ENCODE measurements around the gene CEP250.
"Not testable (repeated sequence)": the region's sequence is repeated elsewhere in the genome, so short reads cannot be mapped to it uniquely, and the experiment has no call there.

The CEP250 gene

DNA sequence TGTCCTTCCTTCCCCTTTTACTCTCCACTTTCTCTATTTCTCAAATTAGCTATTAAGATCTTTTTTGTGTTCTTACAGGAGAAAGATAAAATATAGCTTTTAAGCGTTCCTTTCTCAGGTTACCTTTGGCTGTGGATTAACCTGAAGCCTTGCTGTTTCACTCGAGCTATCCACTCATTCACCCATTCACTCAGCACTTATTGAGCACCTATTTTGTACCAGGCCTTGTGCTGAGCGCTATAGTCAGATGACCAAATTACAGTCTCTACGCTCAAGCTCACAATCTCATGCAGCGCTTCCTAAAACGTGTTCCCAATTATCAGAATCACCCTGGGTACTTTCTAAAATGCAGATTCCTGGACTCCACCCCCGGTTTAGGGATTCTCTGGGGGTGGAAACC is 1.8 kb upstream of the CEP250 start:
- ChIA-PET CTCF (no interaction called here), POLR2A (interaction anchor here (3.1 kb wide), 1 partner anchor 9 kb away, joined by 29 read pairs; no protein-coding TSS in a partner anchor)
- no peak for DNase-seq (ENCODE audit: extremely low spot score)
- TF ChIP-seq SUZ12 (IDR thresholded peaks at IDR 0.05), result no peak
- TF ChIP-seq HDGF (IDR thresholded peaks at IDR 0.05; ENCODE audit: borderline replicate concordance), result no peak

DNA sequence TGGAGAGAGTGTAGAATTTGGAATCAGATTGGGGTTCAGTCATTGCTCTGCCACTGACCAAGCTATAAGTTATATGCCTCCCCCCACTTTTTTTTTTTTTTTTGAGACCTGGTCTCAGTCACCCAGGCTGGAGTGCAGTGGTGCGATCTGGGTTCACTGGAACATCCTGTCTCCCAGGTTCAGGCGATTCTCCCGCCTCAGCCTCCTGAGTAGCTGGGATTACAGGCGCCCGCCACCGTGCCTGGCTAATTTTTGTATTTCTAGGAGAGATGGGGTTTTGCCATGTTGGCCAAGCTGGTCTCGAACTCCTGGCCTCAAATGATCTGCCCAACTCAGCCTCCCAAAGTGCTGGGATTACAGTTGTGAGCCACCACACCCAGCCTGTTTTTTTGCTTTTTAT is 1.3 kb downstream of the CEP250 start:
- POLR2A ChIA-PET, result interaction anchor here (0.6 to 4.5 kb wide), 6 partner anchors 10 to 504 kb away, joined by 3 to 46 read pairs (median 6); partner anchors contain the start of gene RBM39
- DNase-seq (ENCODE audit: extremely low spot score), result not testable (repeated sequence)
- CTCF ChIA-PET, result interaction anchor here (0.6 to 2.3 kb wide), 2 partner anchors 9 to 159 kb away, joined by 3 to 10 read pairs; no protein-coding TSS in a partner anchor

DNA sequence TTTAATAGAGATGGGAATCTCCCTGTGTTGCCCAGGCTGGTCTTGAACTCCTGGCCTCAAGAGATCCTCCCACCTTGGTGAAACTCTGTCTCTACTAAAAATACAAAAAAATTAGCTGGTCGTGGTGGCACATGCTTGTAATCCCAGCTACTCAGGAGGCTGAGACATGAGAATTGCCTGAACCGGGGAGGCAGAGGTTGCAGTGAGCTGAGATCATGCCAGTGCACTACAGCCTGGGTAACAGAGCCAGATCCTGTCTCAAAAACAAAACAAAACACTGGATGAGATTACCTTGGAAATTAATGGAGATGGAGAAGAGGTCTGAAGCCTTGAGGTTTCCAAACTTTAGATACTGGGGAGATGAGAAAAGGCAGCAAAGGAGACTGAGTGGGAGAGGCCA is 2.1 kb downstream of the CEP250 start:
- DNase-seq (ENCODE audit: extremely low spot score), result not testable (repeated sequence)
- POLR2A ChIA-PET, result interaction anchor here (0.6 to 4.5 kb wide), 3 partner anchors 9 to 503 kb away, joined by 3 to 46 read pairs (median 4); no protein-coding TSS in a partner anchor
- CTCF ChIA-PET, result interaction anchor here (0.6 to 2.3 kb wide), 2 partner anchors 10 to 160 kb away, joined by 3 to 10 read pairs; no protein-coding TSS in a partner anchor

DNA sequence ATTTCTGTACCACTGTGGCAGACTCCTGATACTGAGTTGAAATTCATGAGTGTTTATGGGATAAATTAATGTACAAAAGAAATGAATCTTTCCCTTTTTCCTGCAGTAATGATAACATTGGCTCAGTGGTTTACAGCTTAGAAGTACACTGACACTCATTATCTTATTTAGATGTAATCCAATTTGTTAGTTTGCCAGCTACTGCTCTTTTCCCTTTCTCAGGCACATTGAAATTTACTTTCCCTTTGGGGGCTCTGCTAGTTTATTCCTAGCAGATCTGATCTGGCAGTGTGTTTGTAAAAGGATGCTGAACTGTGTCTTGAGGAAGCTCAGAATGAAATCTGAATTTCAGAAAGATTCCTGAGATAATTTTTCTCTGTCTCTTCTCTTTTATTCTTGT is 3.0 kb downstream of the CEP250 start:
- TF ChIP-seq CTBP1 (IDR thresholded peaks at IDR 0.05; ENCODE audit: borderline replicate concordance) (no peak), ELF4 (IDR thresholded peaks at IDR 0.05) (no peak), L3MBTL2 (conservative IDR thresholded peaks at IDR 0.05) (no peak), NFRKB (IDR thresholded peaks at IDR 0.05) (no peak), FOXM1 (IDR thresholded peaks at IDR 0.05; ENCODE audit: borderline replicate concordance) (no peak), ARNT (IDR thresholded peaks at IDR 0.05) (no peak), BHLHE40 (IDR thresholded peaks at IDR 0.05; ENCODE audit: borderline replicate concordance) (no peak)
- ChIA-PET CTCF (interaction anchor here (0.7 to 2.3 kb wide), 2 partner anchors 11 to 13 kb away, joined by 3 to 10 read pairs; no protein-coding TSS in a partner anchor), POLR2A (interaction anchor here (1.1 to 4.5 kb wide), 2 partner anchors 9 to 284 kb away, joined by 3 to 46 read pairs; no protein-coding TSS in a partner anchor)
- DNase-seq (ENCODE audit: extremely low spot score), result no peak

DNA sequence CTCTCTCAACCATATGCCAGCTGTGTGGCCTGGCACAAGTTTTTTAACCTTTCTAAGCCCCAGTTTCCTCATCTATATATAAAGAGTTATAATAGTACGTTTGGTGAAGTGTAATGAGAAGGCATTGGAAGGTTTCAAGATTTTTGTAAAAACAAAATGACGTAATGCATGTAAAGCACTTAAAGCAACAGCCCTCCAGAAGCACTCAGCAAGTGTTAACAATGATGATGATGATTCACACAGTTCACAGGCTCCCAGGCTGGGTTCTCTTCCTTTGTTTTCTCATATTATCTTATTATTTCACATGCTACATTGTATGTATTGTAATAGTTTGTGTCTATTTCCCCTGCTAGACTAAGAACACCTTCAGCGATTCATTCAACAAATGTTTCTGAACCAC is 6.2 kb downstream of the CEP250 start:
- no peak for TF ChIP-seq ZNF384 (IDR thresholded peaks at IDR 0.05)
- TF ChIP-seq LEF1 (IDR thresholded peaks at IDR 0.05; ENCODE audit: borderline replicate concordance), result no peak
- TF ChIP-seq ARNT (IDR thresholded peaks at IDR 0.05), result no peak
- no peak for TF ChIP-seq FOXA1 (IDR thresholded peaks at IDR 0.05)
- TF ChIP-seq BHLHE40 (IDR thresholded peaks at IDR 0.05; ENCODE audit: borderline replicate concordance), result no peak
- POLR2A ChIA-PET, result no interaction called here
- DNase-seq (ENCODE audit: extremely low spot score), result no peak
- CTCF ChIA-PET, result no interaction called here

DNA sequence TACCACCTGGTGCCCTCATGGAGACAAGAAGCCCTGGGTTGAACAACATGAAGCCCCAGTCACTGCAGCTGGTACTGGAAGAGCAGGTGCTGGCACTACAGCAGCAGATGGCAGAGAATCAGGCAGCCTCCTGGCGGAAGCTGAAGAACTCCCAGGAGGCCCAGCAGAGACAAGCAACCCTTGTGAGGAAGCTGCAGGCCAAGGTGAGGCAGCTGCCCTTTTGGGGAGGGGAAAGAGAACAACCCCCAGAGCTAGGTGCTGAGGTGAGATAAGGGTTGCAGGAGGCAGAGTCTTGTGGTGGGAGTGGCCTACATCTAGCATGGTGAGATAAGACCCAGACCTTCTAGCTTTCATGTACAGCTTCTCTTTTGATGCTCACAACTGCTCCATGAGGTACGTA is 7.0 kb downstream of the CEP250 start:
- POLR2A ChIA-PET, result interaction anchor here (1.0 kb wide), 1 partner anchor 153 kb away, joined by 3 read pairs; the partner anchor contains the start of gene SPAG4
- TF ChIP-seq HDGF (IDR thresholded peaks at IDR 0.05; ENCODE audit: borderline replicate concordance), result no peak
- TF ChIP-seq L3MBTL2 (conservative IDR thresholded peaks at IDR 0.05), result no peak
- no peak for TF ChIP-seq BHLHE40 (IDR thresholded peaks at IDR 0.05; ENCODE audit: borderline replicate concordance)
- no peak for TF ChIP-seq ARNT (IDR thresholded peaks at IDR 0.05)
- no peak for TF ChIP-seq CTBP1 (IDR thresholded peaks at IDR 0.05; ENCODE audit: borderline replicate concordance)
- CTCF ChIA-PET, result interaction anchor here (0.5 to 1.4 kb wide), 3 partner anchors 23 to 179 kb away, joined by 3 to 4 read pairs (median 3); no protein-coding TSS in a partner anchor
- DNase-seq (ENCODE audit: extremely low spot score), result no peak

DNA sequence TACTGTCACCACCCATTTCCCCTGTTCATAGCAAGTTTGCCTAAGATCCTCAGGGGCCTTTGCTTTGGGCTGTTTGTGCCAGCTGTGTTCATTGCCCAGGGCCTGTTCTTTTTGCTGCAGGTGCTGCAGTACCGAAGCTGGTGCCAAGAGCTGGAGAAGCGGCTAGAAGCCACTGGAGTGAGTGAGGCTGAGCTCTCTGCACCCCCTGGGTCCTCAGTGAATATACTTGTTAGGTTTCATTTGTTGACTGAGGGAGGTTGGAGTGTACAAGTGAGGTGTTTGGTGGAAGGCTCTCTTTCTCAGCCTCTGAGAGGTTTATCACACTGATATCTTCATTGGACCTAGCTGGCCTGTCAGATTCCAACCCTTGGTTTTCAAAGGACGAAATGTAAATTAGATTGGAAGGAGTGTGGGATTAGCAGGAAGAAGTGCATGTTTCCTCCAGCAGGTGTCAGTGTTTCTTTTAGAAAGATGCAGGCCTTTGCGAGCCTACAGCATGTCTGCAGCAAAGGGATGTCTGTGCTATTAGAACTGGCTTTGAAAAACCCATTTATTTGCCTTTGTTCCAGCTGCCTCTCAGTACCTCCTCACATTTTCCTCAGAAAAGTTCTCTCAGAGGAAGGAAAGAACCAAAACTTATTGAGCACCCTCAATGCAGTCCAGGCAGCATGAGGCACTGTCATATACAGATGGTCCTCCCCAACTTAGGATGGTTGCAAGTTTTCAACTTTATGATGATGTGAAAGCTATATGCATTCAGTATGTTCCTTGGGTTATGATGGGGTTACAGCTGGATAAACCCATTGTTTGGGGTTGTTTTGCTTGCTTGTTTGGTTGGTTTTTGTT is 8.3 kb downstream of the CEP250 start:
- CTCF ChIA-PET, result interaction anchor here (0.7 to 1.7 kb wide), 6 partner anchors 9 to 675 kb away, joined by 3 to 4 read pairs (median 3); partner anchors contain the start of gene CEP250
- TF ChIP-seq L3MBTL2 (conservative IDR thresholded peaks at IDR 0.05) (no peak), NFRKB (IDR thresholded peaks at IDR 0.05) (no peak), FOXA1 (IDR thresholded peaks at IDR 0.05) (no peak), BHLHE40 (IDR thresholded peaks at IDR 0.05; ENCODE audit: borderline replicate concordance) (no peak), SUZ12 (IDR thresholded peaks at IDR 0.05) (no peak), LEF1 (IDR thresholded peaks at IDR 0.05; ENCODE audit: borderline replicate concordance) (no peak)
- peak; percentile 67 for DNase-seq (ENCODE audit: extremely low spot score)
- POLR2A ChIA-PET, result interaction anchor here (1.9 kb wide), 1 partner anchor 8 kb away, joined by 9 read pairs; the partner anchor contains the start of gene CEP250

DNA sequence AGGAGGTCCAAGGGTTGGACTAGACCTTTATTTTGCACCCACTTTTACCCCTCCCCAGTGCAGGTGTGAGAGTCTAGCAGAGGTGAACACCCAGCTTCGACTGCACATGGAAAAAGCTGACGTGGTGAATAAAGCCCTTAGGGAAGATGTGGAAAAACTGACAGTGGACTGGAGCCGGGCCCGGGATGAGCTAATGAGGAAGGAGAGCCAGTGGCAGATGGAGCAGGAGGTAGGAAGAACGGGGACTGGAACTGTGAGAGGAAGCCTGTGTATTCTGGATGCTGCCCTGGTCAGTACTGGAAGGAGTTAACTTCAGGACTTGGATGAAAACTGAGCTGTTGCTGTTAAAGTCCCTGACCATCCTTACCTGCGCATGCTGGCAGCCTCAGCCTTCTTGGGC is 10.6 kb downstream of the CEP250 start:
- no peak for DNase-seq (ENCODE audit: extremely low spot score)
- ChIA-PET CTCF (interaction anchor here (0.8 kb wide), 1 partner anchor 10 kb away, joined by 3 read pairs; the partner anchor contains the start of gene CEP250), POLR2A (interaction anchor here (1.1 to 3.7 kb wide), 3 partner anchors 10 to 74 kb away, joined by 3 to 46 read pairs (median 3); partner anchors contain the start of gene CEP250)
- no peak for TF ChIP-seq CTBP1 (IDR thresholded peaks at IDR 0.05; ENCODE audit: borderline replicate concordance)
- no peak for TF ChIP-seq SP1 (IDR thresholded peaks at IDR 0.05)
- no peak for TF ChIP-seq ARNT (IDR thresholded peaks at IDR 0.05)
- TF ChIP-seq FOXK2 (IDR thresholded peaks at IDR 0.05), result no peak

DNA sequence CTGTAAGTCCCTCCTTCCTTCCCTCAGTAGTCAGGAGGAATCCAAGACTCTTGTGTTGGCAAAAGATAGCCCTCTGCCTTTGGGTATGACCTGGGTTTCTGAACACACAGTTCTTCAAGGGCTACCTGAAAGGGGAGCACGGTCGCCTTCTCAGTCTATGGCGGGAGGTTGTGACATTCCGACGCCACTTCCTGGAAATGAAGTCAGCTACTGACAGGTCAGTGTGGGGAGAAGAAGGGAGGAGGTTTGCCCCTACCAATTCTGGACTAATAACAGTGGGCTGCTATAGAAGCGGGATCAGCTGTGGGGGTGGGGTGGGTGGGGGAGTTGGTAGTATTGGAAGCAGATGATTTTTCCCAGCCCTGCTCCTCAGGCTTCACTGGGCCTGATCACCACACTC is 11.5 kb downstream of the CEP250 start:
- TF ChIP-seq HDGF (IDR thresholded peaks at IDR 0.05; ENCODE audit: borderline replicate concordance) (no peak), ELF4 (IDR thresholded peaks at IDR 0.05) (no peak)
- CTCF ChIA-PET, result no interaction called here
- POLR2A ChIA-PET, result interaction anchor here (1.1 to 3.7 kb wide), 3 partner anchors 11 to 73 kb away, joined by 3 to 46 read pairs (median 3); partner anchors contain the start of gene CEP250
- DNase-seq (ENCODE audit: extremely low spot score), result no peak
